A549 (cell line): ENCODE data around the gene ASB13.

Source experiments
- JUN ChIP-seq, 2 experiments: fragments of >200 bp; sonication (Bioruptor Twin); formaldehyde crosslinking; IDR thresholded peaks; 2 replicates in 1 of 2; 3 replicates in 1 of 2; pipeline ENCODE4 v1.6.1; 2016 to 2017
- MAZ ChIP-seq: fragments of 150-350 bp; IDR thresholded peaks from 2 replicates; pipeline ENCODE4 v1.6.1; 2014; ENCODE audit warnings: antibody characterized with exemption, low read depth, low read length, borderline replicate concordance

- TF ChIP-seq MAZ (no peak), JUN (IDR thresholded peaks at IDR 0.05) (no peak)
These were observed 77.3 kb downstream of the ASB13 start for GRCh38 chr10:5589011-5589660.
